ENCODE measurements around the gene VWC2L. TPM values are rescaled to one million over a fixed set of nuclear protein-coding genes. Genes with fewer than 3 reads are reported as not detected.

VWC2L gene
- total and polyA plus RNA-seq, 2 of the 8 experiments (the other 6 are each of a cell fraction or from before 2014, with no cell fraction given) = not detected

DNA sequence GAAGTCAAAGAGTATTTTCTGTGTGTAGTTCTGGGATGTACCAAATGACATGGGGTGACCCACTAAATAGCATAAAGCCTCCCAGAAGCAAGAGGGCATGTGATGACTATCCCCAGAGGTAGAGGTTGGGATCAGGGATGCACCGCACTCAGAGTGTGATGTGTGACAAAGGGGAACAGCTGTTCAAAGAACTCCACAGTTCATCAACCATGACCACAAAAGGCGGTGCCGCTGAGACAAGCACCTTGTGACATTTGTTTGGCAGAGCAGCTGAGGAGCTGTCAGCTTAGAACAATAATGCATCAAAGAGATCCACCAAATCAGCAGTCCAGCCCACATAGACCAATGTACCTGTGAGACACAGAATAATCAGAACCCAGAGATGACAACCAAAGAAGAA lies 81.3 kb downstream of the VWC2L start:
- H2BK5ac ChIP-seq (ENCODE audit: low read depth, low read length) = no peak overlapping the region
- TF ChIP-seq TCF12 (IDR thresholded peaks at IDR 0.05; ENCODE audit: low read depth, low read length) (no peak), EZH2 (IDR thresholded peaks at IDR 0.05; ENCODE audit: low read depth, low read length, severe bottlenecking) (no peak), POU5F1 (IDR thresholded peaks at IDR 0.05; ENCODE audit: low read depth, low read length) (no peak), SP1 (IDR thresholded peaks at IDR 0.05; ENCODE audit: low read depth, low read length) (no peak), SP4 (IDR thresholded peaks at IDR 0.05; ENCODE audit: low read length) (no peak), SRF (IDR thresholded peaks at IDR 0.05; ENCODE audit: low read depth, low read length) (no peak), RBBP5 (IDR thresholded peaks at IDR 0.05; ENCODE audit: borderline replicate concordance, low read depth, low read length) (no peak)
- no peak overlapping the region for H3K23ac ChIP-seq (ENCODE audit: insufficient read length)
- H3K79me2 ChIP-seq (ENCODE audit: control insufficient read depth in 1 of 2, insufficient read depth in 2 of 2, low read length in 2 of 2) = no peaks in the 10 kb centered on the region
- ChIA-PET POLR2A (ENCODE audit: partially characterized antibody) (interaction anchor here (0.6 kb wide), 1 partner anchor 1684 kb away, joined by 4 read pairs; no protein-coding TSS in a partner anchor), CTCF (ENCODE audit: partially characterized antibody) (interaction anchor here (0.6 to 1.2 kb wide), 2 partner anchors 182 to 185 kb away, joined by 3 to 4 read pairs; no protein-coding TSS in a partner anchor)
- no peak overlapping the region for H3K56ac ChIP-seq (replicated peaks; ENCODE audit: insufficient read length, low read depth, low read length)
- H4K8ac ChIP-seq (ENCODE audit: extremely low read depth, insufficient read depth, low read length) = no peak overlapping the region
- H3K14ac ChIP-seq (ENCODE audit: insufficient read length) = no peak overlapping the region
- no peaks in the 10 kb centered on the region for H3K36me3 ChIP-seq (ENCODE audit: control insufficient read depth in 2 of 4, insufficient read depth in 4 of 4, low read length in 3 of 4)
- FAIRE-seq = no peak
- H2BK20ac ChIP-seq (ENCODE audit: low read length) = no peak overlapping the region
- 0 out of 4 replicates have a peak, but pooled peaks cover 0 to 2% of the 10 kb centered on the region in 2 experiments for H3K9me3 ChIP-seq (ENCODE audit: insufficient read depth in 2 of 2, low read depth in 1 of 2, low read length in 1 of 2)
- DNase-seq (ENCODE audit: low read depth in 1 of 2, low spot score in 2 of 2) = no peak
- H3K27ac ChIP-seq (ENCODE audit: low read depth, low read length) = no peak overlapping the region
- no peak overlapping the region for H2BK12ac ChIP-seq (ENCODE audit: low read depth, low read length)
- H2BK15ac ChIP-seq (ENCODE audit: low read length) = no peak overlapping the region
- no peaks in the 10 kb centered on the region for H4K20me1 ChIP-seq (replicated peaks in 1 of 2; ENCODE audit: control insufficient read depth in 1 of 2, insufficient read depth in 2 of 2, low read length in 2 of 2)
- no peak overlapping the region for H4K5ac ChIP-seq (ENCODE audit: insufficient read length, low read depth, low read length)
- no peaks in the 10 kb centered on the region for H3K4me1 ChIP-seq (replicated peaks in 1 of 4; ENCODE audit: control insufficient read depth in 3 of 4, insufficient read depth in 4 of 4, low read length in 3 of 4)
- no peak overlapping the region for H3K18ac ChIP-seq (ENCODE audit: extremely low read depth, low read length)
- H2AFZ ChIP-seq (ENCODE audit: low read length) = no peak overlapping the region
- H2AK5ac ChIP-seq (ENCODE audit: low read depth, low read length) = no peak overlapping the region
- H3K79me1 ChIP-seq (ENCODE audit: low read depth, low read length) = no peaks in the 10 kb centered on the region
- H3K27me3 ChIP-seq (replicated peaks in 1 of 4; ENCODE audit: control insufficient read depth in 3 of 4, extremely low read depth in 1 of 4, insufficient read depth in 3 of 4, low read length in 3 of 4) = no peaks in the 10 kb centered on the region
- H3K4me2 ChIP-seq (ENCODE audit: insufficient read depth in 1 of 2, low read depth in 2 of 2, low read length in 2 of 2) = no peak overlapping the region
- no peak overlapping the region for H4K91ac ChIP-seq (replicated peaks; ENCODE audit: insufficient read length, low read length)
- WGBS, 2 experiments (ENCODE audit: extremely low coverage in 1 of 2, insufficient coverage in 1 of 2, insufficient read length in 1 of 2, insufficient replicate concordance in 2 of 2, low coverage in 1 of 2, low lambda C conversion rate in 2 of 2, missing lambda C conversion rate in 1 of 2) = 89% methylated on average over 3 of the region's 3 CpGs; no CpG with 5 or more reads in 1 of the 2 experiments
- no peaks in the 10 kb centered on the region for H3K23me2 ChIP-seq (ENCODE audit: low read depth, low read length)
- H3K4me3 ChIP-seq (ENCODE audit: extremely low read depth in 1 of 4, insufficient read depth in 2 of 4, low read depth in 3 of 4, low read length in 4 of 4) = no peak overlapping the region
- no peak overlapping the region for H3K9ac ChIP-seq (replicated peaks in 1 of 4; ENCODE audit: extremely low read depth in 1 of 4, low read depth in 3 of 4, low read length in 3 of 4)
- H2BK120ac ChIP-seq (replicated peaks; ENCODE audit: low read depth, low read length) = no peak overlapping the region
- no peak overlapping the region for H3K4ac ChIP-seq (replicated peaks; ENCODE audit: insufficient read length, low read depth, low read length)

Measured in H1 (cell line).